SK-MEL-5 (cell line): Measurements from ENCODE around the gene SSBP2. TPM values are rescaled to one million over a fixed set of nuclear protein-coding genes. Genes with fewer than 3 reads are reported as not detected.
"Not testable (repeated sequence)": the region's sequence is repeated elsewhere in the genome, so short reads cannot be mapped to it uniquely, and the experiment has no call there.

ENCODE experiments used
- DNase-seq: peaks from one replicate; pipeline ENCODE4 v3.0.0-alpha.2; 2016; ENCODE audit warnings: low read depth, low spot score
- in situ Hi-C: cut with HindIII; loops from 2 replicates; pipeline ENCODE4 v1.10.0; 2016; ENCODE audit warnings: low sequenced_read_pairs, high pct_unique_total_duplicates, low pct_unique_long_range_greater_than_20kb
- total RNA-seq: library from RNA; depleted of rRNA; stranded (reverse); fragments of >200 nt; shearing (Covaris generic); gene quantifications from 2 replicates; pipeline ENCODE4 v1.2.3, GENCODE V29; 2014

Gene SSBP2
- total RNA-seq, 1 experiment from 2014 or later: 4.0 TPM

- in situ Hi-C loops: no loop called here
Observed at GRCh38 chr5:81639556-81639955, 111.3 kb downstream of the SSBP2 start.

GRCh38 chr5:81638471-81638870 lies 112.4 kb downstream of the SSBP2 start:
- in situ Hi-C loops: no loop called here
- no peak for DNase-seq

More at GRCh38 chr5:81639556-81639955, 111.3 kb downstream of the SSBP2 start:
- no peak for DNase-seq

DNA sequence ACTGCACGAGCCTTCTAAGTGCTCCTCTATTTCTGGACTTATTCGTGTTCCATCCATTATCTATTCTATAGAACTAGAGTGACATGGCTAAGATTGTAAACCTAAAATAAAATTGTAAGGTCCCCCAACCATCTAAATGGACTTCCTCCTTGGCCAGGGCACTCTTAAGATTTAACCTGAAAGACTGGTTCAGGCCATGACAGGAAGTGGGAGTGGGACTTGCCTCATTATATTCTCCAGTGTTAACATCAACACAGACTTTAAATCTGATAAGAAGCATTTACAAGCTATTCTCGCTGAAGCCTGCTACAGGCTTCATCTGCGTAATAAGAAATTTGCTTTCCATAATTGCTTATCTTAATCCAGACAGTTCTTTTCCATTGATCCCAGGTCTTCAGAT lies 117.0 kb downstream of the SSBP2 start:
- in situ Hi-C loops: no loop called here
- DNase-seq: no peak

DNA sequence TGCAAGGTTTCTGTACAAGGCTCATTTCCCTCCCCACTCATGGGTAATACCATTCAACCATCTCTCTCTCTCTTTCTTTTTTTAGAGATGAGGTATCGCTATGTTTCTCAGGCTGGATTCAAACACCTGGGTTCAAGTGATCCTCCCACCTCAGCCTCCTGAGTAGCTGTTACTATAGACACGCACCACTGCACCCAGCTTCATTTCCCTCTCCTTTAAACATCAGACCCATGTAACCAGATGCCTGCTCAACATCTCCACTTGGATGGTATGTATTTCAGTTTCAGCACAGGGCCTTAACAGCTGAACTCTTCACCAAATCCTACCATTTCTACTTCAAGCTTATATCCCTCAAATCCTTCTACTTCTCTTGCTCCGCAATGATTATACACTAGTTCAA lies 117.4 kb downstream of the SSBP2 start:
- in situ Hi-C loops: no loop called here
- no peak for DNase-seq

DNA sequence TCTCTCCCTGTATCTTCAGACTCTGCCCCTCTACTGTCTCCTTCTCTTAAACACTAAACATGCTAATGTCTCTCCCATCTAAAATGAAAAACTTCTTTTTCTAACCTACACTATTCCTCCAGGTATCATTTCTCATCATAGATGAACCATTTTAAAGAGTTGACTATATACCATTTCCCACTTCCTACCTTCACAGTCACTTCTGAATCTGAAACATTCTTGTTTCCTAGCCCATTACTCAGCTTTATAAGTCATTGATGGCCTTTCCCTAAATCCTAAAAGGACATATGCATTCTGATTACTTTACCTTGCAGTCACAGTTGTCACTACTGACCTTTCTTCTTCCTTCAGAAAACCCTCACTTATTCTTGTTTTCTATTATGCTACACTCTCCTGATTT lies 118.2 kb downstream of the SSBP2 start:
- DNase-seq: no peak
- in situ Hi-C loops: no loop called here

- in situ Hi-C loops: no loop called here
- DNase-seq: no peak
Observed at GRCh38 chr5:81631621-81632020, 119.3 kb downstream of the SSBP2 start.

GRCh38 chr5:81631124-81631523 lies 119.8 kb downstream of the SSBP2 start:
- in situ Hi-C loops: no loop called here
- peak; percentile 73 for DNase-seq

- no peak for DNase-seq
- in situ Hi-C loops: no loop called here
Observed at GRCh38 chr5:81630684-81631083, 120.2 kb downstream of the SSBP2 start.

DNA sequence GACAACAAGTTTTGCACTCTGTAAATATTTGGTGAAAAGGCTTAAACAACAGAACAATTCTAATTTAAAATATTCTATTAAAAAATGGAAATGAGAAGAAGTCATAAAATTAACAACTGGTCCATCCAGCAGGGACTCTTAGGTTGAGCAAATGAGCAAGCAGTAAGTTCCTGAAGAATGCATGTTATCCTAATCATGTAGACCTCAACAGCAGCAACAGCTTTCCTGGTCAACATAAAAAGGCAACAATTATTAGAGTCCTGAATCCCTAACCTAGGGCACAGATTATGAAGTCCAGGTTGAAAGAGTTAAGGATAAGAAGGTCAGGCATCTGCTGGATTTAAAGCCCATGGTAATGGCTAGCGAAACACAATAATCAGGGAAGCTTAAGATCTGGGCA lies 120.9 kb downstream of the SSBP2 start:
- in situ Hi-C loops: no loop called here

DNA sequence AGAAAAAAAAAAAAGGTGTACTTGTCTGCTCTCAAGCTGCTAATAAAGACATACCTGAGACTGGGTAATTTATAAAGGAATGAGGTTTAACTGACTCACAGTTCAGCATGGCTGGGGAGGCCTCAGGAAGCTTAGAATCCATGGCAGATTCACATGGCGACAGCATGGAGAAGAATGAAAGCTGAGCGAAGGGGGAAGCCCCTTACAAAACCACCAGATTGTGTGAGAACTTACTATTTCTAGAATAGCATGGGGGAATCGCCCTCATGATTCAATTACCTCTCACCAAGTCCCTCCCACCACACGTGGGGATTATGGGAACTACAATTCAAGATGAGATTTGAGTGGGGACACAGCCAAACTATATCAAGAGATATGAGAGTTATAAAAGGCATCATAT lies 122.8 kb downstream of the SSBP2 start:
- in situ Hi-C loops, DNase-seq: not testable (repeated sequence)

More for the DNA sequence above, 120.9 kb downstream of the SSBP2 start:
- no peak for DNase-seq

DNA sequence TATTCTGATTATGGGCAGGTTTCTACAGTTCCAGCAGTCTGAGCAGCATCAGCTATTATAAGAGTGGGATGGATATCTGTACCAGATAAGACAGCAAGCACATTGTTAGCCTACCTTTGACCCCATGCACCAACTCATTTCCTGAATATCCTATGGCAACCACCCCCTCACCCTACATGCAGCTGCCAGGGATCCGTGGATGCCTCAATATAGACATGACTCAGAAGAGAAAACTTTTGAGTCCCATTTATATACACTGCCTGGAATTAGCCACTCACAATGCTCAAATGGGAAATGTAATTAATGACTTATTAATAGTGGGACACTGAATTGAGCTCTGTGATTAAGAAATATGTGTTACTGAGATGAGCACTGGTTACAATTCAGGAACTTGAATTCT lies 124.4 kb downstream of the SSBP2 start:
- in situ Hi-C loops: no loop called here
- no peak for DNase-seq

GRCh38 chr5:81609810-81610375 lies 141.0 kb downstream of the SSBP2 start:
- DNase-seq: no peak
- in situ Hi-C loops: no loop called here

- in situ Hi-C loops: no loop called here
Observed at GRCh38 chr5:81608976-81609375, 141.9 kb downstream of the SSBP2 start.

DNA sequence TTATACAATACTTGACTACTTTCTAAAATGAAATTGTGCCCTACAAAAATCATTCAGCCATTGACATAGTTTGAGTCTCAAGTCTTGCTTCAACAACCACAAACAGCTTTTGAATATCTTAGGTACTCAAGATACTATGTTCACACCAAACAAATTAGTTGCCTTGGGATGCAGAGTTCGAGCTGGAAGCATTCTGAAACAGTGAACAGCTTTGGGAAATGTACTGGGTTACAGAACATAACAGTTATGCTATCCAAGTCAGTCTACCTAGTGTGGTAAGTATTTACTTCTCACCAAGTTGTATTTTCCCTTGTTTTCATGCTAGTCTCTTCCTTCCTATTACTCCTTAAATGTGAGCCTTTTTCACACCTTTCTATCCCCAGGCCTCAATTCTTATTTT lies 143.2 kb downstream of the SSBP2 start:
- DNase-seq: no peak
- in situ Hi-C loops: no loop called here

More at GRCh38 chr5:81608976-81609375, 141.9 kb downstream of the SSBP2 start:
- DNase-seq: no peak

DNA sequence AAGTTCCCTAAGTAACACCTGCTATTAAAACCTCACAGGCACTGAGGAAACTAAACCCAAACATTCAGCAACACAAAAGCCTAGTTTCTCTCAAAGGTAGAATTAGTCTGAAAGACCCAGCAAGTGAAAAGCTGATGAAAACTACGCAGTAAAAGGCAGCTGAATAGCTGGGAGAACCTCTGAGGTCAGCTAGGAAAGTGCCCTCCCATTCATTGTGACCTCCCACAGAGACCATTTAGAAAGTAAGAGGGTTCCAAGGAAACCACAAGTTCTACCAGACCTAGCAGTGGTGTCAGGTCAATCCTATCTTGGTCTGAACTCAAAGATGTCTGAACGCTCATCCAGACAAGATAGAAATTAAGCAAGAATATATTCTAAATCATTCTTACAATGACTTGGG lies 144.7 kb downstream of the SSBP2 start:
- in situ Hi-C loops: no loop called here
- DNase-seq: no peak

DNA sequence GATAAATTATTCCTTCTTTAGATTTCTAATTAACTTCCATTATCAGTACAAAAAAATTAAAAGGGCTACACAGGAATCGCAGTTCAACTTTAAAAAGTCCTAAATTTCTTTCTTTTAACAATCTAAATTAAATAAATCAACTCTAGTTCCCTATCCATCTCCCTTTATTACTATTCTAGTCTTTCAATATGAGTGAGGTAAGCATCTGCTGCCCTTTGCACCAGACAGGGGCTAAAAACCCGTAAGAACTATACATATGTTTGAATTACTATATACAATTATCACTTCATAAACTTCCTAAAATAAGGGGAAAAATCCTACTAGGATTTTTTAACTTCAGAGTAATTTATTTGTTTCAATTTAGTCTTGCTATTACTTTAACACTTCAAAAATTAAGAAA lies 145.6 kb downstream of the SSBP2 start:
- in situ Hi-C loops: no loop called here
- no peak for DNase-seq

GRCh38 chr5:81604193-81604592 lies 146.7 kb downstream of the SSBP2 start:
- in situ Hi-C loops: no loop called here
- no peak for DNase-seq

DNA sequence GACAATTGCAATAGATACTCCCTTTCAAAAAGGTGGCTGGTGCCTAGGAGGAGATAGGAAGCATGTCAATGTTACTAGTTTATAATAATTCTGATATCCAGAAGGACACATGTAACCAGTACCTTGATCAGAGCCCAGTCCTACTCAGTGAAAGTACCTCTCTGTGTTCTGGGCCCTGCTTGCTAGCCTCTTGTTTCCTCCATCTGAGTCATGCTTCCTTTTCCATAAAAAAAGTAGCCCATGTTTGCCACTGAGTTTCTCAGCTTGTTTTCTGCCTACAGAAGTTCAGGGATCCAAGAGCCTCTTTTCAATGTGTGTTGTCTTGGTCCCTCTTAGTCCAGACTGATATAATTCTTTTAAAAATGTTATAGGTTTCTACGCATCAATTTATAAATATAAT lies 149.0 kb downstream of the SSBP2 start:
- DNase-seq: peak; percentile 6
- in situ Hi-C loops: no loop called here

GRCh38 chr5:81592085-81592484 lies 158.8 kb downstream of the SSBP2 start:
- in situ Hi-C loops, DNase-seq: not testable (repeated sequence)
